Endothelial cell of umbilical vein (primary cell): ENCODE measurements around the gene CACNB4. TPM values are rescaled to one million over a fixed set of nuclear protein-coding genes. Genes with fewer than 3 reads are reported as not detected.

Experiments used
- BruUV-seq: library from RNA; stranded (reverse); fragments of 400-500 nt; replicated peaks from 2 replicates; lab custom pipeline; 2021; lab: Mats Ljungman, UMichigan
- CTCF ChIA-PET: fragments of 300-600, 350-600 bp; sonication (Branson Sonifier 250); formaldehyde crosslinking; loops from one replicate; lab custom pipeline; 2021; ENCODE audit warnings: antibody characterized with exemption, inconsistent platforms; lab: Charles Lee
- POLR2A ChIA-PET: fragments of 300-600, 350-600 bp; sonication (Branson Sonifier 250); formaldehyde crosslinking; loops from one replicate; lab custom pipeline; 2021; ENCODE audit warnings: antibody characterized with exemption, inconsistent platforms; lab: Charles Lee
- DNase-seq: peaks from one replicate; pipeline ENCODE4 v3.0.0-alpha.2; 2011; ENCODE audit warnings: low read depth, low spot score
- FAIRE-seq: peaks from 2 replicates; lab custom pipeline; 2011; peaks lifted over from hg19 to GRCh38; lab: Jason Lieb, UNC
- H2AFZ ChIP-seq: 2 replicates; pipeline ENCODE4 v1.6.0; 2012; ENCODE audit warnings: low read depth, low read length, control low read depth, inconsistent platforms
- H3K27ac ChIP-seq: 2 replicates; pipeline ENCODE4 v1.5.1; 2011; ENCODE audit warnings: low read depth, mild to moderate bottlenecking, control low read depth, low read length, moderate library complexity; ENCODE audit not compliant: insufficient read depth
- H3K27me3 ChIP-seq, 2 experiments: 2 replicates each; pipeline versions ENCODE4 v1.6.0 to v1.6.1; 2011; ENCODE audit warnings: low read length in 2 of 2, mixed read lengths in 1 of 2; ENCODE audit not compliant: control insufficient read depth in 2 of 2, insufficient read depth in 2 of 2
- H3K36me3 ChIP-seq, 2 experiments: 2 replicates in 1 of 2; 3 replicates in 1 of 2; pipeline ENCODE4 v1.5.1; 2011; ENCODE audit warnings: low read length in 2 of 2, mild to moderate bottlenecking in 1 of 2, moderate library complexity in 1 of 2; ENCODE audit not compliant: control insufficient read depth in 2 of 2, insufficient read depth in 2 of 2; ENCODE audit errors: extremely low read depth in 1 of 2
- H3K4me1 ChIP-seq: 3 replicates; pipeline ENCODE4 v1.5.1; 2011; ENCODE audit warnings: mild to moderate bottlenecking, low read length; ENCODE audit not compliant: control insufficient read depth, insufficient read depth; ENCODE audit errors: extremely low read depth
- H3K4me2 ChIP-seq: 2 replicates; pipeline ENCODE4 v1.6.1; 2011; ENCODE audit warnings: low read length, control low read depth, mixed read lengths; ENCODE audit not compliant: insufficient read depth
- H3K4me3 ChIP-seq, 3 experiments: fragments of 200-600 bp in 1 of 3; sonication (generic), shearing (Covaris generic) in 1 of 3; replicated peaks in 1 of 3; 2 replicates each; pipeline ENCODE4 v1.5.1; 2011 to 2016; ENCODE audit warnings: control low read depth in 3 of 3, low read length in 3 of 3, mild to moderate bottlenecking in 2 of 3, inconsistent platforms in 1 of 3, low read depth in 1 of 3, moderate library complexity in 1 of 3; ENCODE audit not compliant: insufficient read depth in 1 of 3
- H3K79me2 ChIP-seq: 2 replicates; pipeline ENCODE4 v1.6.0; 2012; ENCODE audit warnings: low read length, inconsistent platforms; ENCODE audit not compliant: control insufficient read depth, insufficient read depth
- H3K9ac ChIP-seq: replicated peaks from 2 replicates; pipeline ENCODE3; 2011; ENCODE audit warnings: low read length, control low read depth; ENCODE audit not compliant: insufficient read depth; ENCODE audit errors: extremely low read depth
- H3K9me1 ChIP-seq: replicated peaks from 3 replicates; pipeline ENCODE4 v1.6.0; 2011; ENCODE audit warnings: mild to moderate bottlenecking, low read length; ENCODE audit not compliant: control insufficient read depth, insufficient read depth; ENCODE audit errors: extremely low read depth
- H3K9me3 ChIP-seq: replicated peaks from 2 replicates; pipeline ENCODE4 v1.5.1; 2012; ENCODE audit warnings: low read length, inconsistent platforms; ENCODE audit not compliant: control insufficient read depth, insufficient read depth
- H4K20me1 ChIP-seq: replicated peaks from 2 replicates; pipeline ENCODE3; 2011; ENCODE audit warnings: mild to moderate bottlenecking, low read length; ENCODE audit not compliant: control insufficient read depth, insufficient read depth; ENCODE audit errors: extremely low read depth
- EZH2 ChIP-seq: IDR thresholded peaks from 2 replicates; pipeline ENCODE4 v1.6.1; 2012; ENCODE audit warnings: borderline replicate concordance, low read depth, mild to moderate bottlenecking, moderate library complexity, low read length, inconsistent platforms; ENCODE audit not compliant: severe bottlenecking
- FOS ChIP-seq: IDR thresholded peaks from 2 replicates; pipeline ENCODE4 v1.6.1; 2011; ENCODE audit warnings: mild to moderate bottlenecking, low read length, moderate library complexity, borderline replicate concordance; ENCODE audit not compliant: insufficient read depth
- GATA2 ChIP-seq: IDR thresholded peaks from 2 replicates; pipeline ENCODE4 v1.7.0; 2011; ENCODE audit warnings: low read depth, mild to moderate bottlenecking, moderate library complexity, mixed read lengths, low read length; ENCODE audit not compliant: insufficient read length, insufficient read depth
- JUN ChIP-seq: IDR thresholded peaks from 2 replicates; pipeline ENCODE4 v1.6.1; 2011; ENCODE audit warnings: borderline replicate concordance, low read depth; ENCODE audit not compliant: insufficient read length, insufficient read depth
- MYC ChIP-seq: IDR thresholded peaks from one replicate; pipeline ENCODE4 v1.6.1; 2011; ENCODE audit warnings: mild to moderate bottlenecking, low read depth, low read length
- POLR2A ChIP-seq: IDR thresholded peaks from 2 replicates; pipeline ENCODE4 v1.6.1; 2012; ENCODE audit warnings: low read depth, mild to moderate bottlenecking, control low read depth, low read length
- POLR2AphosphoS5 ChIP-seq: IDR thresholded peaks from 2 replicates; pipeline ENCODE4 v1.6.1; 2012; ENCODE audit warnings: low read depth, mild to moderate bottlenecking, control low read depth, low read length, moderate library complexity; ENCODE audit not compliant: insufficient read depth
- dilution Hi-C: fragments of 300-500 bp; cut with MboI; formaldehyde crosslinking; loops from one replicate; pipeline ENCODE4 v1.15.0; 2019; ENCODE audit warnings: low sequenced_read_pairs; ENCODE audit not compliant: extremely low pct_ligation_motif_present
- intact Hi-C: fragments of 100-400 bp; cut with micrococcal nuclease; formaldehyde crosslinking; loops from one replicate; pipeline ENCODE4 v1.10.0; 2022
- polyA plus RNA-seq, 4 experiments: library from polyadenylated mRNA; depleted of rRNA in 3 of 4; stranded (reverse) in 3 of 4; unstranded in 1 of 4; fragments of >200 nt; gene quantifications; 2 replicates each; pipeline versions ENCODE4 v1.2.1 to v1.2.3, GENCODE V29; 2011 to 2012; ENCODE audit warnings: missing spikeins in 1 of 4
- total RNA-seq: library from RNA; stranded (reverse); gene quantifications from 2 replicates; pipeline ENCODE4 v1.2.3, GENCODE V29; 2021
- TF ChIP-seq, protein P1 (sequence below), 2 donors: IDR thresholded peaks; 1 replicate in 1 of 2; 2 replicates in 1 of 2; pipeline ENCODE4 v1.5.1; 2011; ENCODE audit warnings: low read length in 2 of 2, mild to moderate bottlenecking in 2 of 2, moderate library complexity in 2 of 2, control low read depth in 1 of 2, inconsistent platforms in 1 of 2, low read depth in 1 of 2; ENCODE audit not compliant: insufficient read depth in 1 of 2; ENCODE audit errors: extremely low read depth in 1 of 2
- TF ChIP-seq, protein P2 (sequence below): IDR thresholded peaks from 2 replicates; pipeline ENCODE4 v1.6.1; 2011; ENCODE audit not compliant: insufficient read depth, insufficient read length

Gene CACNB4
- total and polyA plus RNA-seq, 2 donors (not counting 3 experiments of a cell fraction or from before 2014, with no cell fraction given): 0.23 to 0.58 TPM

DNA sequence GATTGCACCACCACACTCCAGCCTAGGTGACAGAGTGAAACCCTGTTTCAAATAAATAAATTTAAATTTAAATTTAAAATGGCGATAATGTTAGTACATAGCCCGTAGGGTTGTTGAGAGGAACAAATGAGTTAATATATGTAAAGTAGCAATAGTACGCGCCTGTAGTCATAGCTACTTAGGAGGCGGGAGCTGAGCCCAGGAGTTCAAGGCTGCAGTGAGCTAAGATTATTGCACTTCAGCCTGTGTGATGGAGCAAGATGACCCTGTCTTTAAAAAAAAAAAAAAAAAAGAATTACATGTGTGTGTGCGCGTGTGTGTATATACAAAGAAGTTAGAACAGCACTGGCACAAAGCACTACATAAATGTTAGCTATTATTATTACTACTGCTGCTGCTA, 153.2 kb downstream of the CACNB4 start:
- Histone ChIP-seq H3K4me1 (no peaks in the 10 kb centered on the region), H3K27ac (no peak overlapping the region), H3K9me3 (no peaks in the 10 kb centered on the region), H3K79me2 (no peaks in the 10 kb centered on the region), H3K36me3 (no peaks in the 10 kb centered on the region), H3K9me1 (no peaks in the 10 kb centered on the region), H3K4me2 (no peak overlapping the region), H3K27me3 (peaks cover 8 to 9% of the 10 kb centered on the region in 2 experiments), H3K9ac (no peak overlapping the region), H2AFZ (no peak overlapping the region), H4K20me1 (no peaks in the 10 kb centered on the region), H3K4me3 (no peak overlapping the region)
- ChIA-PET CTCF (interaction anchor here (0.6 to 1.5 kb wide), 4 partner anchors 10 to 17 kb away, joined by 3 to 5 read pairs (median 3); no protein-coding TSS in a partner anchor), POLR2A (no interaction called here)
- TF ChIP-seq POLR2AphosphoS5: no peak
- FAIRE-seq: no peak
- intact Hi-C loops: loop anchor here (5.0 kb wide), 1 partner anchor 118 kb away; the partner anchor contains the start of gene ARL5A
- DNase-seq: no peak
- dilution Hi-C loops: no loop called here
- BruUV-seq: no TSS peak

DNA sequence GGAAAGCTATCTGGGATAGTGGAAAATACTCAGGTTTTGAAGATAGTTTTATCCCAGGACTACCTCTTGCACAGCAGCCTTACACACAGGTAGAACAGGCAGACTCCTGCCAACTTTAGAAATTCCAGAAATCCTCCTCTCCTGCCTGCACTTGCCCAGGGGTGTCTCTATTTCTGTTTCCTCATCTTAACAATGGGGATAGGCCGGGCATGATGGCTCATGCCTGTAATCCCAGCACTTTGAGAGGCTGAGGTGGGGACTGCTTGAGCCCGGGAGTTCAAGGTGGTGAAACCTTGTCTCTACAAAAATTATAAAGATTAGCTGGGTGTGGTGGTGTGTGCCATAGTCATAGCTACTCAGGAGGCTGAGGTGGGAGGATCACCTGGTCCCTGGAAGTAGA, 153.7 kb downstream of the CACNB4 start:
- POLR2A ChIA-PET: no interaction called here

More for the DNA sequence above, 153.7 kb downstream of the CACNB4 start:
- Histone ChIP-seq H4K20me1 (no peaks in the 10 kb centered on the region), H3K79me2 (no peaks in the 10 kb centered on the region), H3K4me1 (no peaks in the 10 kb centered on the region), H3K4me3 (no peak overlapping the region), H3K27me3 (peaks cover 5 to 9% of the 10 kb centered on the region in 2 experiments), H3K36me3 (no peaks in the 10 kb centered on the region), H3K27ac (no peak overlapping the region), H3K9ac (no peak overlapping the region), H3K9me1 (no peaks in the 10 kb centered on the region), H3K9me3 (no peaks in the 10 kb centered on the region), H2AFZ (no peak overlapping the region), H3K4me2 (no peak overlapping the region)
- BruUV-seq: no TSS peak
- no peak for FAIRE-seq
- CTCF ChIA-PET: interaction anchor here (0.6 to 1.5 kb wide), 4 partner anchors 10 to 16 kb away, joined by 3 to 5 read pairs (median 3); no protein-coding TSS in a partner anchor
- intact Hi-C loops (loop anchor here (5.0 kb wide), 1 partner anchor 118 kb away; the partner anchor contains the start of gene ARL5A), dilution Hi-C loops (no loop called here)
- DNase-seq: no peak
- TF ChIP-seq, protein P1, sequence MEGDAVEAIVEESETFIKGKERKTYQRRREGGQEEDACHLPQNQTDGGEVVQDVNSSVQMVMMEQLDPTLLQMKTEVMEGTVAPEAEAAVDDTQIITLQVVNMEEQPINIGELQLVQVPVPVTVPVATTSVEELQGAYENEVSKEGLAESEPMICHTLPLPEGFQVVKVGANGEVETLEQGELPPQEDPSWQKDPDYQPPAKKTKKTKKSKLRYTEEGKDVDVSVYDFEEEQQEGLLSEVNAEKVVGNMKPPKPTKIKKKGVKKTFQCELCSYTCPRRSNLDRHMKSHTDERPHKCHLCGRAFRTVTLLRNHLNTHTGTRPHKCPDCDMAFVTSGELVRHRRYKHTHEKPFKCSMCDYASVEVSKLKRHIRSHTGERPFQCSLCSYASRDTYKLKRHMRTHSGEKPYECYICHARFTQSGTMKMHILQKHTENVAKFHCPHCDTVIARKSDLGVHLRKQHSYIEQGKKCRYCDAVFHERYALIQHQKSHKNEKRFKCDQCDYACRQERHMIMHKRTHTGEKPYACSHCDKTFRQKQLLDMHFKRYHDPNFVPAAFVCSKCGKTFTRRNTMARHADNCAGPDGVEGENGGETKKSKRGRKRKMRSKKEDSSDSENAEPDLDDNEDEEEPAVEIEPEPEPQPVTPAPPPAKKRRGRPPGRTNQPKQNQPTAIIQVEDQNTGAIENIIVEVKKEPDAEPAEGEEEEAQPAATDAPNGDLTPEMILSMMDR (IDR thresholded peaks at IDR 0.05; ENCODE audit: extremely low read depth in 1 of 2, insufficient read depth in 1 of 2, low read depth in 1 of 2, low read length in 2 of 2): no peak
- TF ChIP-seq GATA2: no peak
- no peak for TF ChIP-seq MYC
- TF ChIP-seq POLR2AphosphoS5: no peak
- TF ChIP-seq FOS: no peak
- TF ChIP-seq EZH2: no peak
- TF ChIP-seq, protein P2, sequence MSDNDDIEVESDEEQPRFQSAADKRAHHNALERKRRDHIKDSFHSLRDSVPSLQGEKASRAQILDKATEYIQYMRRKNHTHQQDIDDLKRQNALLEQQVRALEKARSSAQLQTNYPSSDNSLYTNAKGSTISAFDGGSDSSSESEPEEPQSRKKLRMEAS: no peak
- no peak for TF ChIP-seq JUN
- TF ChIP-seq POLR2A: no peak
